Measurements from ENCODE around the gene ATP6V1B1. TPM values are rescaled to one million over a fixed set of nuclear protein-coding genes. Genes with fewer than 3 reads are reported as not detected.
"Not testable (repeated sequence)": the region's sequence is repeated elsewhere in the genome, so short reads cannot be mapped to it uniquely, and the experiment has no call there.

The ATP6V1B1 gene
- total RNA-seq, 1 donor: not detected

DNA sequence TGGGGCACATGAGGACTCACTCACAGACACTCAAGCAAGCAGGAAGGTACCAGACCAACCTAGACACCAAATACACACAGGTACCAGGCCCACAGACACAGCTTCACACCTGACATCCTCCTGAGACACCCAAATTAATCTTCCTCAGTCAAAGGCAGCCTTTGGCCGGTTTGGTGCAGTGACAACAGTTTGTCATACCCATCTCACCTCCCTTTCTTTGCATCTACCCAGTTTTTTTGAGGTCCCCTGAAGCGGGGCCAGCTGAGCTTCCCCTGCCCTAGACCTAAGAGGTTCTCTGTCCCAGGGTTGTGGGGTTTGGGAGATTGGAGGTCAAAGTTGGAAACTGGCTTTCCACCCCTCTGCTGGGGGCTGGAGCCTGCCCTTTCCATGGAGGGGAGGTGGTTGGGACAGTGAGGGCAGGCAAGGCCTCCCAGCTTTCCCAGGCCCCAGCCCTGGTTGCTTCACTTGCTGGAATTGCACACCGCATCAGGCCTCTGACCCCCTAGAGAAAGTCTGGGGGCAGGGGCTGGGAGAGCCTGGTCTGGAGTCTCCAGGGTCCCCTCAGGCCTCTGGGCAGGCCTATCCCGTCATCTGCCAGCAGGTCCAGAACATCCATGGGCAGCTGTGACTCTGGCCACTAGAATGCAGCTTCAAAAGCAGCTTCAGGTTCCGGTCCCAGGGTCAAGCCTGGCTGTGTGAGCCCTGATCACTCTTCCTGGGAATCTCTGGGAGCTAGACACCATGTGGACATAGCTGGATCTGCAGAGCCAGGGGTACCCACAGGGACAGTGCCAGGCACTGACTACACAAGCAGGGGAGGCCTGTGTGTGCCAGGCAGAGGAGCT is 71.5 kb downstream of the ATP6V1B1 start:
- no peak overlapping the region for H3K4me3 ChIP-seq (ENCODE audit: low read depth, low read length)
- TF ChIP-seq, protein P1, sequence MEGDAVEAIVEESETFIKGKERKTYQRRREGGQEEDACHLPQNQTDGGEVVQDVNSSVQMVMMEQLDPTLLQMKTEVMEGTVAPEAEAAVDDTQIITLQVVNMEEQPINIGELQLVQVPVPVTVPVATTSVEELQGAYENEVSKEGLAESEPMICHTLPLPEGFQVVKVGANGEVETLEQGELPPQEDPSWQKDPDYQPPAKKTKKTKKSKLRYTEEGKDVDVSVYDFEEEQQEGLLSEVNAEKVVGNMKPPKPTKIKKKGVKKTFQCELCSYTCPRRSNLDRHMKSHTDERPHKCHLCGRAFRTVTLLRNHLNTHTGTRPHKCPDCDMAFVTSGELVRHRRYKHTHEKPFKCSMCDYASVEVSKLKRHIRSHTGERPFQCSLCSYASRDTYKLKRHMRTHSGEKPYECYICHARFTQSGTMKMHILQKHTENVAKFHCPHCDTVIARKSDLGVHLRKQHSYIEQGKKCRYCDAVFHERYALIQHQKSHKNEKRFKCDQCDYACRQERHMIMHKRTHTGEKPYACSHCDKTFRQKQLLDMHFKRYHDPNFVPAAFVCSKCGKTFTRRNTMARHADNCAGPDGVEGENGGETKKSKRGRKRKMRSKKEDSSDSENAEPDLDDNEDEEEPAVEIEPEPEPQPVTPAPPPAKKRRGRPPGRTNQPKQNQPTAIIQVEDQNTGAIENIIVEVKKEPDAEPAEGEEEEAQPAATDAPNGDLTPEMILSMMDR (IDR thresholded peaks at IDR 0.05; ENCODE audit: insufficient read depth, low read depth, low read length): no peak
- DNase-seq (ENCODE audit: low read depth): no peak

DNA sequence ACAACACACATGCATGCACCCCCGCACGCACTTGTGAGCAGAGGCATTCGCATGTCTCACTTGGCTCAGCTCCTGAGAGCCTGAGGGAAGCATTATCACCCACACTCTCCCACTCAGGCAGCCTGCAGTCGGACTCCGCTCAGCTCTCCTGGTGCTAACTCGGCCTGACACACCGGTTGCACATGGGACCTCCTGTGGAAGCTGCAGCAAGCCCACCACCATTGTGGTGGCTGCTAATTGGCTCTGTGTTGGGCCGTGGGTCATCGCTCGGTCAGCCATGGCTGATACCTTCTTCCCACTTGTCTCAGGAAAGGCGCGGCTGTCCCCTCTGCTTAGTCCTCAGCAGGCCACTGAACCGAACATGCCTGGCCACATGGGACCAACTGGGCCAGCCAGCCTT is 72.6 kb downstream of the ATP6V1B1 start:
- H3K4me3 ChIP-seq (ENCODE audit: low read depth, low read length): no peak overlapping the region
- TF ChIP-seq, protein P1 (IDR thresholded peaks at IDR 0.05; ENCODE audit: insufficient read depth, low read depth, low read length): no peak
- no peak for DNase-seq (ENCODE audit: low read depth)

DNA sequence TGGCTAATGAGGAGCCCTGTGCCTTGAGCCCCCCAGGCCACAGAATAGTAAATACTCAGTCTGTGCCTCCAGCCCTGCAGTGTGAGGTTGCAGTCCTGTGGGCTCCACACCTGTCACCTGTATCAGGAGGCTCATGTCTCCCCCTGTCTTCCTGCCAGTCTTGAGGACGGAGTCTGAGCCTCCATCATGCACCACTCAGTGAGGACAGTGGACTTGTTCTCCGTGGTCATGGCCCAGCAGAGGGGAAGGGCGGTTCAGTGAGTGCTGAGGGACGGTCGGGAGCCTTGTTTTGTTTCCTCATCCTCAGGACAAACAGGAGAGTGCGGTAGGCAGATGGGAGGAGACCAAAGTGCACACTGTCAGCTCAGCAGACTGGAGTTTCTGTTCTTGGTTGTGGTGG is 76.1 kb downstream of the ATP6V1B1 start:
- not testable (repeated sequence) for H3K4me3 ChIP-seq (ENCODE audit: low read depth, low read length)

More for the DNA sequence above, 76.1 kb downstream of the ATP6V1B1 start:
- not testable (repeated sequence) for DNase-seq (ENCODE audit: low read depth)

Small RNA genes within 50 kb of the gene (small RNA-seq; reads per million reads assigned to genes)
- not detected for gene RF02272
- gene RN7SL160P: not detected

Other genes starting within 250 kb of the ATP6V1B1 start
- not detected in 2 replicates for gene ADD2, start 167.7 kb upstream of the ATP6V1B1 start, total RNA-seq
- not detected in 2 replicates for gene FIGLA, start 145.3 kb upstream of the ATP6V1B1 start, total RNA-seq
- gene CLEC4F, start 115.3 kb upstream of the ATP6V1B1 start, total RNA-seq: not detected in 2 replicates
- gene CD207, start 100.1 kb upstream of the ATP6V1B1 start, total RNA-seq: not detected in 2 replicates
- 0.43 and 2.9 TPM in 2 replicates for gene VAX2, start 35.3 kb upstream of the ATP6V1B1 start, total RNA-seq
- 0.43 and 1.3 TPM in 2 replicates for gene ANKRD53, start 42.7 kb downstream of the ATP6V1B1 start, total RNA-seq
- gene TEX261, start 59.0 kb downstream of the ATP6V1B1 start, total RNA-seq: 22.9 and 35.4 TPM in 2 replicates
- gene NAGK, start 132.7 kb downstream of the ATP6V1B1 start, total RNA-seq: 42.7 and 50.6 TPM in 2 replicates
- gene MCEE, start 194.3 kb downstream of the ATP6V1B1 start, total RNA-seq: 14.2 and 21.3 TPM in 2 replicates
- 17.1 and 18.1 TPM in 2 replicates for gene MPHOSPH10, start 194.7 kb downstream of the ATP6V1B1 start, total RNA-seq